Stimulated activated memory B cell treated with anti-CD40 and anti-IgM and Interleukin-4, amounts not matched to agents 10 μg/mL and 1 μg/mL and 100 μg/mL, for 72 hours (primary cell): ENCODE data around the gene DAB2IP.
"Not testable (repeated sequence)": the region's sequence is repeated elsewhere in the genome, so short reads cannot be mapped to it uniquely, and the experiment has no call there.

ENCODE experiments used
- ATAC-seq: fragments of 150-1000 bp; cut with Tn5 transposase; 2 replicates; pipeline ENCODE4 v1.10.0; 2021
- H3K27ac Mint-ChIP-seq: one replicate; pipeline ENCODE4 v1.8.0; 2022; ENCODE audit warnings: mild to moderate bottlenecking, mixed read lengths
- H3K27me3 Mint-ChIP-seq: one replicate; pipeline ENCODE4 v1.8.0; 2022; ENCODE audit warnings: mixed read lengths
- H3K36me3 Mint-ChIP-seq: one replicate; pipeline ENCODE4 v1.8.0; 2022; ENCODE audit warnings: mixed read lengths
- H3K4me1 Mint-ChIP-seq: one replicate; pipeline ENCODE4 v1.8.0; 2022; ENCODE audit warnings: mixed read lengths
- H3K4me3 Mint-ChIP-seq: one replicate; pipeline ENCODE4 v1.8.0; 2022; ENCODE audit warnings: mild to moderate bottlenecking, moderate library complexity, mixed read lengths
- H3K9me3 Mint-ChIP-seq: one replicate; pipeline ENCODE4 v1.8.0; 2022; ENCODE audit warnings: mixed read lengths

Gene DAB2IP

GRCh38 chr9:121651295-121652020, at the start of gene DAB2IP:
TSS of gene DAB2IP (plus strand) at chr9:121651634. CDS start at chr9:121651776, 142 bp downstream.
- H3K4me1 Mint-ChIP-seq, result peaks cover 19% of the 10 kb centered on the region
- no peak within 1 kb of the TSS for H3K27ac Mint-ChIP-seq
- no peaks in the 10 kb centered on the region for H3K9me3 Mint-ChIP-seq
- peak within 1 kb of the TSS; percentile 66 for H3K4me3 Mint-ChIP-seq
- H3K36me3 Mint-ChIP-seq, result no peaks in the 10 kb centered on the region
- H3K27me3 Mint-ChIP-seq, result peaks cover 72% of the 10 kb centered on the region
- ATAC-seq, result no peak

- no peak overlapping the region for H3K4me3 Mint-ChIP-seq
- H3K36me3 Mint-ChIP-seq, result no peaks in the 10 kb centered on the region
- no peak for ATAC-seq
- no peaks in the 10 kb centered on the region for H3K9me3 Mint-ChIP-seq
- peaks cover 4% of the 10 kb centered on the region for H3K4me1 Mint-ChIP-seq
- H3K27me3 Mint-ChIP-seq, result peaks cover 87% of the 10 kb centered on the region
- no peak overlapping the region for H3K27ac Mint-ChIP-seq
Observed at GRCh38 chr9:121603028-121603427, 48.4 kb upstream of the DAB2IP start.

GRCh38 chr9:121604242-121604641, 47.2 kb upstream of the DAB2IP start:
- no peak overlapping the region for H3K4me3 Mint-ChIP-seq
- H3K27me3 Mint-ChIP-seq, result peaks cover 91% of the 10 kb centered on the region
- H3K27ac Mint-ChIP-seq, result no peak overlapping the region
- no peak for ATAC-seq
- no peaks in the 10 kb centered on the region for H3K9me3 Mint-ChIP-seq
- peaks cover 4% of the 10 kb centered on the region for H3K4me1 Mint-ChIP-seq
- H3K36me3 Mint-ChIP-seq, result no peaks in the 10 kb centered on the region

- H3K27me3 Mint-ChIP-seq, result peaks cover 95% of the 10 kb centered on the region
- H3K4me1 Mint-ChIP-seq, result peaks cover 4% of the 10 kb centered on the region
- no peaks in the 10 kb centered on the region for H3K9me3 Mint-ChIP-seq
- H3K36me3 Mint-ChIP-seq, result no peaks in the 10 kb centered on the region
- no peak overlapping the region for H3K4me3 Mint-ChIP-seq
- ATAC-seq, result no peak
- H3K27ac Mint-ChIP-seq, result no peak overlapping the region
Observed at GRCh38 chr9:121604654-121605053, 46.8 kb upstream of the DAB2IP start.

- Mint-ChIP-seq H3K4me1 (peaks cover 4% of the 10 kb centered on the region), H3K4me3 (no peak overlapping the region), H3K27ac (no peak overlapping the region), H3K9me3 (no peaks in the 10 kb centered on the region), H3K27me3 (peaks cover 87% of the 10 kb centered on the region), H3K36me3 (no peaks in the 10 kb centered on the region)
- ATAC-seq, result no peak
Observed at GRCh38 chr9:121607434-121608167, 43.8 kb upstream of the DAB2IP start.

GRCh38 chr9:121608168-121608853, 43.1 kb upstream of the DAB2IP start:
- Mint-ChIP-seq H3K27ac (no peak overlapping the region), H3K4me3 (no peak overlapping the region), H3K4me1 (peaks cover 12% of the 10 kb centered on the region), H3K36me3 (no peaks in the 10 kb centered on the region), H3K9me3 (no peaks in the 10 kb centered on the region), H3K27me3 (peaks cover 87% of the 10 kb centered on the region)
- ATAC-seq, result no peak

GRCh38 chr9:121609822-121610637, 41.4 kb upstream of the DAB2IP start:
- H3K4me1 Mint-ChIP-seq, result peaks cover 18% of the 10 kb centered on the region
- H3K4me3 Mint-ChIP-seq, result no peak overlapping the region
- no peak overlapping the region for H3K27ac Mint-ChIP-seq
- no peaks in the 10 kb centered on the region for H3K36me3 Mint-ChIP-seq
- H3K9me3 Mint-ChIP-seq, result no peaks in the 10 kb centered on the region
- ATAC-seq, result no peak
- peaks cover 87% of the 10 kb centered on the region for H3K27me3 Mint-ChIP-seq

- no peak for ATAC-seq
- Mint-ChIP-seq H3K36me3 (no peaks in the 10 kb centered on the region), H3K4me3 (no peak overlapping the region), H3K4me1 (peaks cover 18% of the 10 kb centered on the region), H3K9me3 (no peaks in the 10 kb centered on the region), H3K27ac (no peak overlapping the region), H3K27me3 (peaks cover 90% of the 10 kb centered on the region)
Observed at GRCh38 chr9:121610638-121610953, 40.8 kb upstream of the DAB2IP start.

- H3K9me3 Mint-ChIP-seq, result no peaks in the 10 kb centered on the region
- H3K36me3 Mint-ChIP-seq, result no peaks in the 10 kb centered on the region
- H3K4me1 Mint-ChIP-seq, result peaks cover 18% of the 10 kb centered on the region
- H3K27ac Mint-ChIP-seq, result no peak overlapping the region
- peaks cover 91% of the 10 kb centered on the region for H3K27me3 Mint-ChIP-seq
- H3K4me3 Mint-ChIP-seq, result no peak overlapping the region
- peak; percentile 39 for ATAC-seq
Observed at GRCh38 chr9:121612511-121612998, 38.9 kb upstream of the DAB2IP start.

GRCh38 chr9:121613009-121613752, 38.3 kb upstream of the DAB2IP start:
- H3K4me1 Mint-ChIP-seq, result peaks cover 18% of the 10 kb centered on the region
- no peak for ATAC-seq
- H3K36me3 Mint-ChIP-seq, result no peaks in the 10 kb centered on the region
- no peak overlapping the region for H3K27ac Mint-ChIP-seq
- H3K4me3 Mint-ChIP-seq, result no peak overlapping the region
- H3K9me3 Mint-ChIP-seq, result no peaks in the 10 kb centered on the region
- H3K27me3 Mint-ChIP-seq, result peaks cover 89% of the 10 kb centered on the region

GRCh38 chr9:121616123-121616755, 35.2 kb upstream of the DAB2IP start:
- H3K27me3 Mint-ChIP-seq, result peaks cover 67% of the 10 kb centered on the region

GRCh38 chr9:121618504-121618903, 32.9 kb upstream of the DAB2IP start:
- peaks cover 11% of the 10 kb centered on the region for H3K4me1 Mint-ChIP-seq
- H3K9me3 Mint-ChIP-seq, result no peaks in the 10 kb centered on the region
- H3K27ac Mint-ChIP-seq, result no peak overlapping the region
- no peaks in the 10 kb centered on the region for H3K36me3 Mint-ChIP-seq
- ATAC-seq, result no peak
- no peak overlapping the region for H3K4me3 Mint-ChIP-seq
- H3K27me3 Mint-ChIP-seq, result peaks cover 57% of the 10 kb centered on the region

More at GRCh38 chr9:121616123-121616755, 35.2 kb upstream of the DAB2IP start:
- Mint-ChIP-seq H3K9me3 (no peaks in the 10 kb centered on the region), H3K4me1 (peaks cover 23% of the 10 kb centered on the region), H3K27ac (no peak overlapping the region), H3K4me3 (no peak overlapping the region), H3K36me3 (no peaks in the 10 kb centered on the region)
- ATAC-seq, result no peak

GRCh38 chr9:121618910-121619309, 32.5 kb upstream of the DAB2IP start:
- H3K36me3 Mint-ChIP-seq, ATAC-seq, H3K4me1 Mint-ChIP-seq, H3K4me3 Mint-ChIP-seq, H3K9me3 Mint-ChIP-seq, H3K27ac Mint-ChIP-seq: not testable (repeated sequence)
- peaks cover 53% of the 10 kb centered on the region for H3K27me3 Mint-ChIP-seq
